Activated CD4-positive, alpha-beta T cell treated with anti-CD3 and anti-CD28 coated beads for 36 hours (primary cell): ENCODE measurements around the gene RNASE8. TPM values are rescaled to one million over a fixed set of nuclear protein-coding genes. Genes with fewer than 3 reads are reported as not detected.
"Not testable (repeated sequence)": the region's sequence is repeated elsewhere in the genome, so short reads cannot be mapped to it uniquely, and the experiment has no call there.

Experiments
- ATAC-seq: fragments of 200-7000 bp; cut with Tn5 transposase; one replicate; pipeline ENCODE4 v1.10.0; 2021; ENCODE audit warnings: mild to moderate bottlenecking, moderate library complexity
- CTCF ChIA-PET: fragments of 350-600 bp; sonication (Branson Sonifier 250); formaldehyde crosslinking; loops from one replicate; lab custom pipeline; 2021; ENCODE audit warnings: antibody characterized with exemption; lab: Charles Lee
- POLR2A ChIA-PET: fragments of 350-600 bp; sonication (Branson Sonifier 250); formaldehyde crosslinking; loops from one replicate; lab custom pipeline; 2021; ENCODE audit warnings: antibody characterized with exemption, inconsistent platforms; lab: Charles Lee
- DNase-seq: peaks from one replicate; pipeline ENCODE4 v3.0.0-alpha.2; 2020
- H3K27ac Mint-ChIP-seq: one replicate; pipeline ENCODE4 v1.8.0; 2021; ENCODE audit warnings: mixed read lengths
- H3K27me3 Mint-ChIP-seq: one replicate; pipeline ENCODE4 v1.8.0; 2021; ENCODE audit warnings: mixed read lengths
- H3K36me3 Mint-ChIP-seq: one replicate; pipeline ENCODE4 v1.8.0; 2021; ENCODE audit warnings: low read depth, mixed read lengths
- H3K4me1 Mint-ChIP-seq: one replicate; pipeline ENCODE4 v1.8.0; 2021; ENCODE audit warnings: mixed read lengths
- H3K4me3 Mint-ChIP-seq: one replicate; pipeline ENCODE4 v1.8.0; 2021; ENCODE audit warnings: mild to moderate bottlenecking, moderate library complexity, mixed read lengths
- H3K9me3 Mint-ChIP-seq: one replicate; pipeline ENCODE4 v1.8.0; 2021; ENCODE audit warnings: low read depth, mixed read lengths
- intact Hi-C, 2 experiments: fragments of 100-400 bp; cut with DNase I in 1 of 2; cut with micrococcal nuclease in 1 of 2; formaldehyde crosslinking; loops; one replicate each; pipeline versions ENCODE4 v1.14.2 to v1.15.1; 2022 to 2024; cut with DNase I, micrococcal nuclease
- total RNA-seq, 2 experiments: library from RNA; stranded (reverse); gene quantifications; one replicate each; pipeline ENCODE4 v1.2.3, GENCODE V29; 2021

RNASE8 gene
- total RNA-seq, 2 experiments from 2014 or later: not detected

DNA sequence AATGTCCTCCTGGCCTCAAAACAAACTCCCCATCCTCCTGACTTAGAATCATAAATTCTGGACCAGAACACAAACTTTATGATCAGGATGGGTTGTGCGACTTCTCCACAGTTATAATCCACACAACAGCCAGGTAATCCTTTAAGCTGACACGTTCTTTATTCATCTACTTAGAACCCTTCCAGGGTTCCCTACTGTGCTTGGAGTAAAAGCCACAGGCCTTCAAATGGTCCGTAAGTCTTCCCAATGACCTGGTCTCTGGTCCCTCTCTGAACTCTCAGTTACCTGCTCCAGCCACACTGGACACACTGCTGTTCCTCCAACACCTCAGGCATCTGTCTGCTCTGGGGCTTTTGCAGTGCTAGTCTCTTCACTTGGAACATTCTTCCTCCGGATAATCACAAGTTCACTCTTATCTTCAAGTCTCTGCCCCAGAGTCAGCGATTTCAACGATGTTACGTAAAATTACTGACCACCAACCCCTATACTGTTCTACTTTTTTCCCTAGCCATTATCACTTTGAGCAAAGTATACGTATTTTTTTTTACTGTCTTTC is 17.2 kb upstream of the RNASE8 start:
- H3K4me3 Mint-ChIP-seq: no peak overlapping the region
- H3K27me3 Mint-ChIP-seq: peaks cover 5% of the 10 kb centered on the region

DNA sequence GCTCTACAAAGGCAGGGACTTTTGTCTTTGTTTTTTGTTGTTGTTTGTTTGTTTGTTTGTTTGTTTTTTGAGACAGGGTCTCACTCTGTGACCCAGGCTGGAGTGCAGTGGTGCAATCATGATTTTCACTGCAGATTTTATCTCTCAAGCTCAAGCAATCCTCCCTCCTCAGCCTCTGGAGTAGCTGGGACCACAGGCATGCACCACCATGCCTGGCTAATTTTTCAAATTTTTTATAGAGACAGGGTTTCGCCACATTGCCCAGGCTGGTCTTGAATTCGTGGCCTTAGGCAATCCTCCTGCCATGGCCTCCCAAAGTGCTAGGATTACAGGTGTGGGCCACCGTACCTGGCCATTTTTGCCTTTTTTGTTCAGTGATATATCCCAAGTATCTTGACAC is 16.7 kb upstream of the RNASE8 start:
- DNase-seq, ATAC-seq, POLR2A ChIA-PET, H3K36me3 Mint-ChIP-seq, H3K4me1 Mint-ChIP-seq, H3K9me3 Mint-ChIP-seq, H3K4me3 Mint-ChIP-seq, H3K27me3 Mint-ChIP-seq, H3K27ac Mint-ChIP-seq: not testable (repeated sequence)
- CTCF ChIA-PET: interaction anchor here (0.8 to 3.9 kb wide), 8 partner anchors 8 to 168 kb away, joined by 3 to 84 read pairs (median 4); no protein-coding TSS in a partner anchor
- intact Hi-C loops: loop anchor here (1.0 to 2.0 kb wide), 2 partner anchors 27 to 184 kb away; no protein-coding TSS in a partner anchor

More for the DNA sequence above, 17.2 kb upstream of the RNASE8 start:
- intact Hi-C loops: loop anchor here (1.0 to 2.0 kb wide), 2 partner anchors 26 to 184 kb away; no protein-coding TSS in a partner anchor
- ChIA-PET CTCF (interaction anchor here (0.7 to 3.9 kb wide), 13 partner anchors 10 to 69 kb away, joined by 3 to 84 read pairs (median 5); no protein-coding TSS in a partner anchor), POLR2A (interaction anchor here (0.6 kb wide), 1 partner anchor 26 kb away, joined by 7 read pairs; no protein-coding TSS in a partner anchor)
- peaks cover 6% of the 10 kb centered on the region for H3K4me1 Mint-ChIP-seq
- no peak for ATAC-seq
- no peak overlapping the region for H3K27ac Mint-ChIP-seq
- DNase-seq: no peak
- H3K36me3 Mint-ChIP-seq: no peaks in the 10 kb centered on the region
- H3K9me3 Mint-ChIP-seq: no peaks in the 10 kb centered on the region

GRCh38 chr14:21041676-21042433 is 15.8 kb upstream of the RNASE8 start, which contains the start of gene RNASE7:
TSS of gene RNASE7 (plus strand) at chr14:21042362. CDS start at chr14:21042993, 631 bp downstream.
- ATAC-seq (no peak), DNase-seq (no peak)
- POLR2A ChIA-PET: no interaction called here
- Mint-ChIP-seq H3K27ac (no peak within 1 kb of the TSS), H3K4me1 (peaks cover 6% of the 10 kb centered on the region), H3K4me3 (no peak within 1 kb of the TSS), H3K27me3 (peaks cover 5% of the 10 kb centered on the region), H3K9me3 (no peaks in the 10 kb centered on the region), H3K36me3 (no peaks in the 10 kb centered on the region)
- CTCF ChIA-PET: interaction anchor here (0.8 to 3.9 kb wide), 4 partner anchors 8 to 168 kb away, joined by 4 to 84 read pairs (median 10); no protein-coding TSS in a partner anchor
- intact Hi-C loops: loop anchor here in 1 of 2 experiments (2.0 kb wide), 1 partner anchor 185 kb away; no protein-coding TSS in a partner anchor

- POLR2A ChIA-PET: no interaction called here
- Mint-ChIP-seq H3K4me1 (peaks cover 6% of the 10 kb centered on the region), H3K4me3 (no peak overlapping the region), H3K27me3 (peaks cover 5% of the 10 kb centered on the region), H3K27ac (no peak overlapping the region), H3K9me3 (no peaks in the 10 kb centered on the region), H3K36me3 (no peaks in the 10 kb centered on the region)
- CTCF ChIA-PET: interaction anchor here (1.0 to 3.0 kb wide), 3 partner anchors 11 to 39 kb away, joined by 3 to 24 read pairs (median 6); no protein-coding TSS in a partner anchor
- intact Hi-C loops: no loop called here
- no peak for DNase-seq
- ATAC-seq: no peak
Measured at GRCh38 chr14:21042918-21043317, 14.7 kb upstream of the RNASE8 start.

DNA sequence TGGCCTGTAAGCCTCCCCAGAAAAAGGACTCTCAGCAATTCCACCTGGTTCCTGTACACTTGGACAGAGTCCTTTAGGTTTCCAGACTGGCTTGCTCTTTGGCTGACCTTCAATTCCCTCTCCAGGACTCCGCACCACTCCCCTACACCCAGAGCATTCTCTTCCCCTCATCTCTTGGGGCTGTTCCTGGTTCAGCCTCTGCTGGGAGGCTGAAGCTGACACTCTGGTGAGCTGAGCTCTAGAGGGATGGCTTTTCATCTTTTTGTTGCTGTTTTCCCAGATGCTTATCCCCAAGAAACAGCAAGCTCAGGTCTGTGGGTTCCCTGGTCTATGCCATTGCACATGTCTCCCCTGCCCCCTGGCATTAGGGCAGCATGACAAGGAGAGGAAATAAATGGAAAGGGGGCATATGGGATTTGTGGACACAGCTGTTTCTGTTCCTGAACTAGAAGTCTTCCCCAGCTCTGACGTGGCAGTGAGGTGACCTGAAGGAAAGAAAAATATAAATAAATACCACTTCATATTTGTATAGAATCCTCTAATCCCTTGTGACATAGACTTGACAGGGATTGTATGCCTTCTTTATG is 14.1 kb upstream of the RNASE8 start:
- no peak overlapping the region for H3K4me3 Mint-ChIP-seq
- peaks cover 6% of the 10 kb centered on the region for H3K27me3 Mint-ChIP-seq
- POLR2A ChIA-PET: no interaction called here
- DNase-seq (no peak), ATAC-seq (no peak)
- peaks cover 6% of the 10 kb centered on the region for H3K4me1 Mint-ChIP-seq
- intact Hi-C loops: no loop called here
- H3K9me3 Mint-ChIP-seq: no peaks in the 10 kb centered on the region
- no peak overlapping the region for H3K27ac Mint-ChIP-seq
- CTCF ChIA-PET: interaction anchor here (0.6 to 3.0 kb wide), 8 partner anchors 10 to 149 kb away, joined by 3 to 24 read pairs (median 4); no protein-coding TSS in a partner anchor
- no peaks in the 10 kb centered on the region for H3K36me3 Mint-ChIP-seq

GRCh38 chr14:21043974-21044618 is 13.5 kb upstream of the RNASE8 start:
- ATAC-seq: no peak
- intact Hi-C loops: no loop called here
- POLR2A ChIA-PET: no interaction called here
- Mint-ChIP-seq H3K4me1 (peaks cover 6% of the 10 kb centered on the region), H3K4me3 (no peak overlapping the region), H3K27ac (no peak overlapping the region), H3K27me3 (peaks cover 8% of the 10 kb centered on the region), H3K9me3 (no peaks in the 10 kb centered on the region), H3K36me3 (no peaks in the 10 kb centered on the region)
- DNase-seq: no peak
- CTCF ChIA-PET: interaction anchor here (0.6 to 3.0 kb wide), 7 partner anchors 11 to 149 kb away, joined by 3 to 24 read pairs (median 4); no protein-coding TSS in a partner anchor

DNA sequence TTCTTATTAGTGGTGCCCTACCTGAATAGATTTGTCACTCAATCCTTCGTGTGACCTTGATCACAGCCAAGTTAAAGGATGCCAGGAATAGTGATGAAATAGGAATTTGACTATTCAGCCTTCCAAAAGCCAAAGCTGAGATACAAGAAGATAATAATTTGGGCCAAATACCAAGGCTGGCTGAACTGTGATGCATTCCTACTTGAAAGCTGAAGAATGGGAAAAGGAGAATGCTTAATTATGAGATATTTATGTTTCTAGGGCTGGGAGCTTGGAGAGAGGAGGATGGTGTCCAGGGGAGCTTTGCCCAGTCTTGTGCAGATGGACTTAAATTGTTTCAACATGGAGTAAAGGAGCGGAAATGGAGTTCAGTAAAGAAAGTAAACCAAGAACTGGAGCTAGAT is 10.2 kb upstream of the RNASE8 start:
- no peaks in the 10 kb centered on the region for H3K36me3 Mint-ChIP-seq
- peaks cover 6% of the 10 kb centered on the region for H3K27me3 Mint-ChIP-seq
- DNase-seq (no peak), ATAC-seq (no peak)
- intact Hi-C loops: no loop called here
- ChIA-PET CTCF (interaction anchor here (0.6 to 3.9 kb wide), 10 partner anchors 13 to 189 kb away, joined by 3 to 19 read pairs (median 4); partner anchors contain the start of gene RNASE13), POLR2A (no interaction called here)
- peaks cover 6% of the 10 kb centered on the region for H3K4me1 Mint-ChIP-seq
- no peak overlapping the region for H3K27ac Mint-ChIP-seq
- H3K4me3 Mint-ChIP-seq: no peak overlapping the region
- no peaks in the 10 kb centered on the region for H3K9me3 Mint-ChIP-seq

- intact Hi-C loops: no loop called here
- H3K4me1 Mint-ChIP-seq: peaks cover 6% of the 10 kb centered on the region
- no peak for ATAC-seq
- no peak overlapping the region for H3K27ac Mint-ChIP-seq
- no peak overlapping the region for H3K4me3 Mint-ChIP-seq
- CTCF ChIA-PET: interaction anchor here (3.1 to 3.9 kb wide), 2 partner anchors 9 to 34 kb away, joined by 16 to 19 read pairs; no protein-coding TSS in a partner anchor
- POLR2A ChIA-PET: no interaction called here
- no peaks in the 10 kb centered on the region for H3K36me3 Mint-ChIP-seq
- no peaks in the 10 kb centered on the region for H3K9me3 Mint-ChIP-seq
- peaks cover 3% of the 10 kb centered on the region for H3K27me3 Mint-ChIP-seq
- DNase-seq: no peak
Measured at GRCh38 chr14:21048638-21049037, 9.0 kb upstream of the RNASE8 start.

DNA sequence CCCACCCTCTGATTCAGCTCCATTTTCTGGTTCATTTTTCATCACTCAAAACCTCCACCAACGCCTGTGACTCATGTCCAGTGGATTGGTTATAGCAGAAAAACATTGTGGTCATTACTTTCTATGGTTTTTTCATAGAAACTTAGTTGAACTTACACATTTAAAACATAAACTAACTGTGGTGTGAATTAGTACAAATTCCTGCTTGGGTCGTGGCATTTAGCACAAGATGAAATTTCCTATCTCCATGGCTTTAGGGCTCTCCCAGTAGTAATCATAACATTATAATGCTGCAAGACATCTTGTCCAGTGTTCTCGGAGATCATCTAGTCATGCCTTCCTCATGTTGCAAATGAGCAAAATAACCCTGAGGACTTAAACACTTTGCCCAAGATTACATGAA is 8.3 kb upstream of the RNASE8 start:
- no peak for ATAC-seq
- Mint-ChIP-seq H3K4me1 (peaks cover 6% of the 10 kb centered on the region), H3K36me3 (no peaks in the 10 kb centered on the region), H3K27ac (no peak overlapping the region), H3K4me3 (no peak overlapping the region), H3K27me3 (peaks cover 3% of the 10 kb centered on the region), H3K9me3 (no peaks in the 10 kb centered on the region)
- intact Hi-C loops: no loop called here
- DNase-seq: no peak
- CTCF ChIA-PET: interaction anchor here (3.1 to 3.9 kb wide), 2 partner anchors 9 to 34 kb away, joined by 16 to 19 read pairs; no protein-coding TSS in a partner anchor
- POLR2A ChIA-PET: no interaction called here

DNA sequence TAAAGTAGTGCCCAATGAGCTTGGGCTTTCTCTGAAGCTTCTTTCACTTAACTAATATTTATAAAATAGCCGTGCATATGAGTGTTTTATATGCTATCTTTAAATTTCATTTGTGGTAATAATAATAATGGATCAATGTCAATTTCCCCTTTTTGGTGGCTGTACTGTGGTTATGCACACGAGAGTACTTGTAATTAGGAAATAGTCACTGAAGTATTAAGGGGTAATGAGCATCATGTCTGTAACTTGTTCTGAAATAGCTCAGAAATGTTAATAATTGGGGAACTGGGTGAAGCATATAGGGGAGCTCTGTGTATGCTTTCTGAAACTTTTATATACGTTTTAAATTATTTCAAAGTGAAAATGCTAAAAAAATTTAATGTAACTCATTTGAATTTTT is 7.0 kb upstream of the RNASE8 start:
- Mint-ChIP-seq H3K9me3 (no peaks in the 10 kb centered on the region), H3K27me3 (peaks cover 3% of the 10 kb centered on the region), H3K4me1 (peaks cover 2% of the 10 kb centered on the region), H3K27ac (no peak overlapping the region), H3K4me3 (no peak overlapping the region), H3K36me3 (no peaks in the 10 kb centered on the region)
- DNase-seq (no peak), ATAC-seq (no peak)
- intact Hi-C loops: no loop called here
- ChIA-PET CTCF (interaction anchor here (1.2 to 3.1 kb wide), 3 partner anchors 11 to 41 kb away, joined by 4 to 16 read pairs (median 12); no protein-coding TSS in a partner anchor), POLR2A (no interaction called here)
